Activated T-cell treated with anti-CD3 and anti-CD28 coated beads, Interleukin-2, amount 50 U/mL, for 4 hours (primary cell): ENCODE results near the gene SPG11. TPM values are rescaled to one million over a fixed set of nuclear protein-coding genes. Genes with fewer than 3 reads are reported as not detected.
"Not testable (repeated sequence)": the region's sequence is repeated elsewhere in the genome, so short reads cannot be mapped to it uniquely, and the experiment has no call there.

Experiments used
- ATAC-seq, 2 donors: fragments of 200-7000 bp; cut with Tn5 transposase; one replicate each; pipeline ENCODE4 v1.10.0; 2021
- DNase-seq: peaks from one replicate; pipeline ENCODE4 v3.0.0-alpha.2; 2020
- H3K27me3 Mint-ChIP-seq: one replicate; pipeline ENCODE4 v1.8.0; 2021; ENCODE audit warnings: low read depth, mixed read lengths
- H3K36me3 Mint-ChIP-seq: one replicate; pipeline ENCODE4 v1.8.0; 2022; ENCODE audit warnings: mixed read lengths; ENCODE audit not compliant: insufficient read depth
- H3K4me1 Mint-ChIP-seq: one replicate; pipeline ENCODE4 v1.8.0; 2021; ENCODE audit warnings: low read depth, mixed read lengths
- H3K4me3 Mint-ChIP-seq: one replicate; pipeline ENCODE4 v1.8.0; 2021; ENCODE audit warnings: mild to moderate bottlenecking, moderate library complexity, mixed read lengths
- H3K9me3 Mint-ChIP-seq: one replicate; pipeline ENCODE4 v1.8.0; 2021; ENCODE audit warnings: mixed read lengths
- total RNA-seq, 3 donors: library from RNA; stranded (reverse); gene quantifications; one replicate each; pipeline ENCODE4 v1.2.1, GENCODE V29; 2021

SPG11 gene
- total RNA-seq, 3 donors from 2014 or later: 36.9 to 37.3 (median 37.1) TPM

GRCh38 chr15:44661576-44661975 lies 1.9 kb downstream of the SPG11 start:
- Mint-ChIP-seq H3K36me3 (peaks cover 19% of the 10 kb centered on the region), H3K4me3 (peak overlapping the region; percentile 53), H3K4me1 (peaks cover 48% of the 10 kb centered on the region), H3K27me3 (no peaks in the 10 kb centered on the region), H3K9me3 (no peaks in the 10 kb centered on the region)
- ATAC-seq (no peak), DNase-seq (no peak)

DNA sequence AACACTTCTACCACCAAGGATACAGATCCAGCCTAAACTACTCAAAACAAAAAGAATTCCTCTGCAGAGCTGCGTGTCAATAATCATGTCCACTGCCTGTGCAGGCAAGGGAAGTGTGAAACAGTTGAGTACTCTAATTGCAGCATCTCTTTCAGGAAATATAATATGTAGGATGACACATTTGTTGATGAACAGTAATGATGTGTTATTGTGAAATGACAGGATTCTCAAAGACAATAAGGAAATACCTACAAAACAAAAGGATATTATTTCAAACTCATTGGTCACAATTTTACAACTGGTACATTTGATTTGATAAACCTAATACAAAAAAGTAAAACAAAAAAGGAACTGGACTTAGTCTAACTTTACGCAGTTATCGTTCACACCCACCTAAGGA lies 4.4 kb downstream of the SPG11 start:
- Mint-ChIP-seq H3K36me3 (peaks cover 29% of the 10 kb centered on the region), H3K27me3 (no peaks in the 10 kb centered on the region), H3K4me3 (no peak overlapping the region), H3K9me3 (no peaks in the 10 kb centered on the region), H3K4me1 (peaks cover 34% of the 10 kb centered on the region)
- ATAC-seq: no peak
- DNase-seq: no peak

- no peak for ATAC-seq
- no peak for DNase-seq
- H3K9me3 Mint-ChIP-seq: no peaks in the 10 kb centered on the region
- no peaks in the 10 kb centered on the region for H3K27me3 Mint-ChIP-seq
- no peak overlapping the region for H3K4me3 Mint-ChIP-seq
- peaks cover 33% of the 10 kb centered on the region for H3K36me3 Mint-ChIP-seq
- peaks cover 34% of the 10 kb centered on the region for H3K4me1 Mint-ChIP-seq
These were observed 6.1 kb downstream of the SPG11 start for GRCh38 chr15:44657378-44657777.

- H3K36me3 Mint-ChIP-seq: peaks cover 37% of the 10 kb centered on the region
- ATAC-seq: no peak
- H3K4me1 Mint-ChIP-seq: peaks cover 34% of the 10 kb centered on the region
- H3K9me3 Mint-ChIP-seq: no peaks in the 10 kb centered on the region
- H3K27me3 Mint-ChIP-seq: no peaks in the 10 kb centered on the region
- H3K4me3 Mint-ChIP-seq: no peak overlapping the region
- DNase-seq: no peak
These were observed 6.5 kb downstream of the SPG11 start for GRCh38 chr15:44656913-44657312.

GRCh38 chr15:44656298-44656697 lies 7.2 kb downstream of the SPG11 start:
- ATAC-seq (no peak), DNase-seq (no peak)
- no peaks in the 10 kb centered on the region for H3K27me3 Mint-ChIP-seq
- peaks cover 41% of the 10 kb centered on the region for H3K36me3 Mint-ChIP-seq
- no peak overlapping the region for H3K4me3 Mint-ChIP-seq
- H3K4me1 Mint-ChIP-seq: peaks cover 35% of the 10 kb centered on the region
- no peaks in the 10 kb centered on the region for H3K9me3 Mint-ChIP-seq

- H3K27me3 Mint-ChIP-seq: no peaks in the 10 kb centered on the region
- no peak overlapping the region for H3K4me3 Mint-ChIP-seq
- no peaks in the 10 kb centered on the region for H3K9me3 Mint-ChIP-seq
- DNase-seq (no peak), ATAC-seq (no peak)
- H3K4me1 Mint-ChIP-seq: peaks cover 28% of the 10 kb centered on the region
- H3K36me3 Mint-ChIP-seq: peaks cover 39% of the 10 kb centered on the region
These were observed 8.6 kb downstream of the SPG11 start for GRCh38 chr15:44654858-44655257.

- Mint-ChIP-seq H3K27me3 (no peaks in the 10 kb centered on the region), H3K4me3 (no peak overlapping the region), H3K4me1 (peaks cover 31% of the 10 kb centered on the region), H3K9me3 (peaks cover 9% of the 10 kb centered on the region), H3K36me3 (peaks cover 48% of the 10 kb centered on the region)
- DNase-seq: no peak
- ATAC-seq: no peak
These were observed 15.8 kb downstream of the SPG11 start for GRCh38 chr15:44647637-44648036.

- Mint-ChIP-seq H3K4me1 (peaks cover 32% of the 10 kb centered on the region), H3K4me3 (no peak overlapping the region), H3K27me3 (no peaks in the 10 kb centered on the region), H3K36me3 (peaks cover 45% of the 10 kb centered on the region), H3K9me3 (peaks cover 9% of the 10 kb centered on the region)
- ATAC-seq (no peak), DNase-seq (no peak)
These were observed 16.4 kb downstream of the SPG11 start for GRCh38 chr15:44647036-44647435.

DNA sequence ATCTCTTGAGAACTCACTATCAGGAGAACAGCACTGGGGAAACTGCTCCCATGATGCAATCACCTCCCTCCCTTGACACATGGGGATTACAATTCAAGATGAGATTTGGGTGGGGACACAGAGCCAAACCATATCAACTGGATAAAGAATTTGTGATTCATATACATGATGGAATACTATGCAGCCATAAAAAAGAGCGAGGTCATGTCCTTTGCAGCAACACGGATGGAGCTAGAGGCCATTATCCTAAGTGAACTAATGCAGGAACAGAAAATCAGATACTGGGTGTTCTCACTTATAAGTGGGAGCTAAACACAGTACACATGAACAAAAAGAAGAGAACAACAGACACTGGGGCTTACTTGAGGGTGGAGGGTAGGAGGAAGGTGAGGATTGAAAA lies 17.0 kb downstream of the SPG11 start:
- Mint-ChIP-seq H3K27me3 (no peaks in the 10 kb centered on the region), H3K9me3 (peaks cover 9% of the 10 kb centered on the region), H3K4me1 (peaks cover 31% of the 10 kb centered on the region), H3K36me3 (peaks cover 43% of the 10 kb centered on the region), H3K4me3 (no peak overlapping the region)
- ATAC-seq: no peak
- no peak for DNase-seq

DNA sequence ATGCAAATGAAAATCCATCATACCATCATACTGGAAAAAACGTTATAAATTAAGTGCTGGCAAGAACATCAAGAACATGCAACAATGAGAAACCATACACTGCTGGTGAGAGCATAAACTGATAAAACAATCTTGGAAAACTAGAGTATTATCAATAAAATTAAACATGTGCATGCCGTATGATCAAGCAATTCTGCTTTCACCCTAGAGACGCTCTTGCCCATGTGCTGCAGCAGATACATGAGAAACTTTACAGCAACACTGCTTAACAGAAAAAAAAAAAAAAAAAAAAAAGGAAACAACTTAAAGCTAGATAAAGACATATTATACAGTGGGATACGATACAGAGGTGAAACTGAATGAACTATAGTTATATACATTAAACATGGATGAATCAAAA lies 21.8 kb downstream of the SPG11 start:
- H3K27me3 Mint-ChIP-seq: no peaks in the 10 kb centered on the region
- ATAC-seq (no peak), DNase-seq (no peak)
- H3K4me1 Mint-ChIP-seq: peaks cover 21% of the 10 kb centered on the region
- no peak overlapping the region for H3K4me3 Mint-ChIP-seq
- H3K9me3 Mint-ChIP-seq: peaks cover 9% of the 10 kb centered on the region
- H3K36me3 Mint-ChIP-seq: peaks cover 34% of the 10 kb centered on the region

DNA sequence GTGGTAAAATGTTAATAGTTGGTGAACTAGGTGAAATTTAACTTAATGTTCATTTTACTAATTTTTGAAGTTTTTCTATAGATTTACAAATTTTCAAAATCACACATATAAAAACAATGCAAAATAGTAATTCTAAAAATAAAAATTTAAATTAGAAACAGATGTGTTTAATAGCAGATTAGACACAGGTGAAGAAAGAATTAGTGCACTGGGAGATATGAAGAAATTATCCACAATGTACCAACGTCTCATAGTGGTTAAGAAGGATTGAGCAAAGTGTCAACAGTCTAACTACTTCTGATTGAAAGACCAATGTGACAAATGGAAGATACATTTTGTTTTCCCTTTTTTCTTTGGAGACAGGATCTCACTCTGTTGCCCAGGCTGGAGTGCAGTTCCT lies 26.5 kb downstream of the SPG11 start:
- peaks cover 23% of the 10 kb centered on the region for H3K36me3 Mint-ChIP-seq
- no peak for DNase-seq
- ATAC-seq: no peak
- peaks cover 17% of the 10 kb centered on the region for H3K4me1 Mint-ChIP-seq
- no peak overlapping the region for H3K4me3 Mint-ChIP-seq
- no peaks in the 10 kb centered on the region for H3K9me3 Mint-ChIP-seq
- no peaks in the 10 kb centered on the region for H3K27me3 Mint-ChIP-seq

DNA sequence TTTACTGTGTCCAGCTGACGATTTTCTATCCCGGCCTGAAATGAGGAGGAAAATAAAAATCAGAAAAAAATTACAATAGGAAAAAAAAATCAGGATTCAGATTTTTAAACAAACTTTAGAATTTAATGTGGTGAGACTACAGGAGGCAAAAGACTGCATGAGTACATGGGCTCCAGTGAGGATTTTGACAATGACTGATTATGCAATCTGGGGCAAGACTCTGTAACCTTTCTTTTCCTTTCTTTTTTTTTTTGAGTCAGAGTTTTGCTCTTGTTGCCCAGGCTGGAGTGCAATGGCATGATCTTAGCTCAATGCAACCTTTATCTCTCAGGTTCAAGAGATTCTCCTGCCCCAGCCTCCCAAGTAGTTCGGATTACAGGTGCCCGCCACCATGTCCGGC lies 29.9 kb downstream of the SPG11 start:
- ATAC-seq: peak; percentile 58 to 61
- peaks cover 31% of the 10 kb centered on the region for H3K36me3 Mint-ChIP-seq
- no peak for DNase-seq
- H3K4me1 Mint-ChIP-seq: peaks cover 17% of the 10 kb centered on the region
- H3K27me3 Mint-ChIP-seq: no peaks in the 10 kb centered on the region
- peak overlapping the region; percentile 75 for H3K4me3 Mint-ChIP-seq
- H3K9me3 Mint-ChIP-seq: no peaks in the 10 kb centered on the region

GRCh38 chr15:44625286-44625685 lies 38.2 kb downstream of the SPG11 start:
- H3K4me3 Mint-ChIP-seq, DNase-seq, H3K9me3 Mint-ChIP-seq, H3K27me3 Mint-ChIP-seq, ATAC-seq, H3K4me1 Mint-ChIP-seq: not testable (repeated sequence)
- H3K36me3 Mint-ChIP-seq: peaks cover 41% of the 10 kb centered on the region

GRCh38 chr15:44623178-44623577 lies 40.3 kb downstream of the SPG11 start:
- DNase-seq (no peak), ATAC-seq (no peak)
- Mint-ChIP-seq H3K4me3 (no peak overlapping the region), H3K36me3 (peaks cover 37% of the 10 kb centered on the region), H3K27me3 (no peaks in the 10 kb centered on the region), H3K4me1 (peaks cover 4% of the 10 kb centered on the region), H3K9me3 (no peaks in the 10 kb centered on the region)

DNA sequence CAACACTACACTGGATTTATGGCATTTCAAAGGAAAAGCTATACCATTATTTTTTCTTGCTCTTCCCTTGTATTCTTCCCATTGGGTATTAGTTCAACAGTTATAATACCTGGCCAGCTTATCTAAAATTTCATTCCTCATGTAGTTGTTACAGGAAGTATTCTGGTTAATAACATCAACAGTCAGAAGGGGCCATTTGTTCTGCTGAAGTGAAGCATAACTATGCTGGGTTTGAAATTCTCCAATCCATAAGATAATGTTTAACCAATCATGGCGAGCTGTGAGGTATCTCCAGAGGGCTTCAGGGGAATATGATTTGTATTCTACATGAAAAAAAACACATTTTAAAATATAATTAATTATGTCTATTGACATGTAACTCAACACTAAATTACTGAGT lies 43.4 kb downstream of the SPG11 start:
- Mint-ChIP-seq H3K36me3 (peaks cover 37% of the 10 kb centered on the region), H3K9me3 (no peaks in the 10 kb centered on the region), H3K4me3 (no peak overlapping the region), H3K4me1 (peaks cover 2% of the 10 kb centered on the region), H3K27me3 (no peaks in the 10 kb centered on the region)
- no peak for DNase-seq
- ATAC-seq: no peak

GRCh38 chr15:44616974-44617373 lies 46.5 kb downstream of the SPG11 start:
- DNase-seq (no peak), ATAC-seq (no peak)
- Mint-ChIP-seq H3K4me3 (no peak overlapping the region), H3K4me1 (no peaks in the 10 kb centered on the region), H3K36me3 (peaks cover 40% of the 10 kb centered on the region), H3K27me3 (no peaks in the 10 kb centered on the region), H3K9me3 (no peaks in the 10 kb centered on the region)
